ENCODE data around the gene FOXRED2.

FOXRED2 gene

DNA sequence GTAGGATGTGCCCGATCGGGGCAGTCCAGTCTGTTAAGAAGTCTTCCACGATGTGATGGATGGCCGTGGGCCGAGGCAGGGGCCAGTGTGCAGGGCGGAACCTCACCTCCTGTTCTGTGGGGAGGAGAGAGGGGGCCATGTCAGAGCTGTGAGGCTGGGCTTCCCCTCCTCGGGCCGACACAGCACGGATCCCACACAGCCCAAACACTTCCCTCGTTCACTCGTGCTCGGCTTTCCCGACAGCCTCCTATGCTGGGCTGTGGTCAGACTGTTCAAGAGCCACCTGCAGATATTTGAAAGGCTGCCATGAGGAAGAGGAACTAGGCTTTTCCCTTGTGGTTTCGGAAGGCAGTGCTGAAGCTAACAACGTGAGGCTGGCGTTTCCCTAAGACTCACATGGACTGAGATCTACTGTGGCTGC lies 13.1 kb downstream of the FOXRED2 start:
- no peaks in the 10 kb centered on the region for H3K36me3 Mint-ChIP-seq
- H3K4me3 Mint-ChIP-seq, result no peak overlapping the region
- H3K4me1 Mint-ChIP-seq, result no peaks in the 10 kb centered on the region
- DNase-seq (ENCODE audit: low spot score in 2 of 2) (no peak), ATAC-seq (no peak)
- no peak overlapping the region for H3K27ac Mint-ChIP-seq
- no peaks in the 10 kb centered on the region for H3K9me3 Mint-ChIP-seq

DNA sequence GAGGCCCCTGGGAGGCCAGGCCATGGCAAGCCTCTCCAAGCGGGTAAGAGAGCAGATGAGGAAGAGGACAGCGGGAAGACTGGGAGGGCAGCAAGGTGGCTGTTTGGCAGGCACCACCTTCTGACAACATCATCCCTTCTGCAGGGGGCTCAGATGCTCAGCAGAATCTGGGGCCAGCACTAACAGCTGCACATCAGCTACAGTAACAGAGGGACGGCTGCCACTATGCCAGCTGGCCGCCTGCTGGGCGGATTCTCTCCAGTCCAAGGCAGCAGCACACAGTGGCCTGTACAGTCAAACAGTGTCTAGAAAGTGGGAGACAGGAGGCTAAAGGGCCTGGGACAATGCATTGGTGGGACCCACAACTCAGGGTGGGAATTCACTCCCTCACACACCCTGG lies 14.7 kb downstream of the FOXRED2 start:
- no peaks in the 10 kb centered on the region for H3K4me1 Mint-ChIP-seq
- DNase-seq (ENCODE audit: low spot score in 2 of 2), result no peak
- ATAC-seq, result no peak
- no peaks in the 10 kb centered on the region for H3K36me3 Mint-ChIP-seq
- peak overlapping the region; percentile 78 for H3K27ac Mint-ChIP-seq
- no peaks in the 10 kb centered on the region for H3K9me3 Mint-ChIP-seq
- H3K4me3 Mint-ChIP-seq, result no peak overlapping the region

DNA sequence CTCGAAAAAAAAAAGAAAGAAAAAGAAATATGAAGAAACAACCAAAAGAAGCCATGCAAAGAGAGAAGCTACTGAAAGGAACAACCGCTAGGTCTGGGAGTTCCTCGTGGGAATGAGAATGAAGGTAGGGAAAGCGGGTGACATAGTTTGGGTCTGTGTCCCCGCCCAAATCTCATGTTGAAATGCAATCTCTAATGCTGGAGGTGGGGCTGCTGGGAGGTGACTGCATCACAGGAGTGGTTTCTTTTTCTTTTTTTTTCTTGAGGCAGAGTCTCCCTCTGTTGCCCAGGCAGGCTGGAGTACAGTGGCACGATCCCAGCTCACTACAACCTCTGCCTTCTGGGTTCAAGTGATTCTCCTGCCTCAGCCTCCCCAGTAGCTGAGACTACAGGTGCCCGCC lies 15.7 kb downstream of the FOXRED2 start:
- H3K9me3 Mint-ChIP-seq, result no peaks in the 10 kb centered on the region
- no peak for DNase-seq (ENCODE audit: low spot score in 2 of 2)
- H3K36me3 Mint-ChIP-seq, result no peaks in the 10 kb centered on the region
- H3K4me1 Mint-ChIP-seq, result no peaks in the 10 kb centered on the region
- no peak for ATAC-seq
- H3K27ac Mint-ChIP-seq, result no peak overlapping the region
- H3K4me3 Mint-ChIP-seq, result no peak overlapping the region

DNA sequence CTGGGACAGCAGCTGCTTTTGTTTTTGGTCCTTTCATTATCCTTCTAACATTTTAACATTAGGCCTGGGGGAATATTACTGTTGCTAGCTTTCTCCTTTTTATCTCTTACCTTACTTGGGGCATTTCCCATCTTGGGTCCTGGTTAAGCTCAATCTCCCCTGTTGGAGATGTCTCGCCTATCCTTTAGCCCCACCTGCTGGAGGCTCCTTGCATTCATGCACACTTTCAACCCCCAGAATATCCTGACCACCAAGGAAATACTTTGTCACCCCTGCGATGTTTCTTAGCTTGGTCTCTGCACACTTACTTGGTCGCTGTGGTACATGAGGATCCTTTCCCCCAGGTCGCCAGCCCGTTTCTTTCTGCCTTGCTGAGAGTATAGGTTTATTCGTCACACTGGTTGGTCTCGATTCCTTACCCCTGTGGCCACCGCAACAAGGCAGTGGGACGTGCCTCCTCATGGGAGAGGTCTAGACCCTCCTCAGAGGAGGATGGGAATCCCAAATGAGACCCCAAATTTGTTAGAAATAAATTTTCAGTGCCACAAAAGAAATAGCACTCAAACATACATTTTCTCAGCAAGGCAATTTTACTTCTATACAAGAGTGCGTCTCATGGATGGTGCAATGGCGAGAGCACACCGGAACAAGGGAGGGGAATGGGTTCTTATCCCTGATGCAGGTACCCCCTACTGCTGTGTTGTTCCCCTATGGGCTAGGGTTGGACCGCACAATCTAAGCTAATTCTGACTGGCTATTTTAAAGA lies 20.0 kb downstream of the FOXRED2 start:
- no peak overlapping the region for H3K27ac Mint-ChIP-seq
- no peaks in the 10 kb centered on the region for H3K9me3 Mint-ChIP-seq
- peaks cover 4% of the 10 kb centered on the region for H3K36me3 Mint-ChIP-seq
- ATAC-seq, result no peak
- no peak overlapping the region for H3K4me3 Mint-ChIP-seq
- DNase-seq (ENCODE audit: low spot score in 2 of 2), result peak; percentile 25 to 72
- peaks cover 6% of the 10 kb centered on the region for H3K4me1 Mint-ChIP-seq

DNA sequence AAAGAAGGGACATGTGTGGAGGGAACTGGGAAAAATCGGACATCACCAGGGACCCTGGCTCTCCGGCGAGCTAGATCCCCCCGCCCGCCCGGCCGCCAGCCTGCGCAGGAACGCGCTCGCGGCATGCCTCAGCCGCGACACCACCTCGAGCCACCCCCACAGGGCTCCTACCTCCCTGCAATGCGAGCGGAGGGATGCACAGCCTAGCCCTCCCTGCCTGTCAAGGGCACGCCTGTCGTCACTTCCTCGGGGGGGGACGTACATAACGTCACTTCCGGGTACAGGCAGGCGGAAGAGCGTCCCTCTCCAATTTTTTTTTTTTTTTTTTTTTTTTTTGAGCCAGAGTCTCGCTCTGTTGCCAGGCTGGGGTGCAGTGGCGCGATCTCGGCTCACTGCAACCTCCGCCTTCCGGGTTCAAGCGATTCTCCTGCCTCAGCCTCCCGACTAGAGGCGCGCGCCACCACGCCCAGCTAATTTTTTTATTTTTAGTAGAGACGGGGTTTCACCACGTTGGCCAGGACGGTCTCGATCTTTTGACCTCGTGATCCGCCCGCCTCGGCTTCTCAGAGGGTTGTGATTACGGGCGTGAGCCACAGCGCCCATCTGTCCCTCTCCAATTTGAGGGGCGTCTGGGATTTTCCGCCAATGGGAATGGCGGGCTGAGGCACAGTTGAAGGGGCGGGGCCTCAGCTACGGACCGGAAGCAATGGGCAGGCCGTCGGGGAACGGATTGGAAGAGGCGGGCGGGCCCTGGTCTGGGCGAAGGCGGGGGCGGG lies 25.3 kb downstream of the FOXRED2 start, which contains the start of gene TXN2:
Gene TXN2 (minus strand): TSS at position 248 of the 776 bp plus-strand sequence. CDS start 803 bp downstream, outside the sequence.
- Mint-ChIP-seq H3K27ac (peak within 1 kb of the TSS; percentile 98), H3K36me3 (peaks cover 53% of the 10 kb centered on the region), H3K4me3 (peak within 1 kb of the TSS; percentile 79), H3K9me3 (no peaks in the 10 kb centered on the region), H3K4me1 (peaks cover 18% of the 10 kb centered on the region)
- peak; percentile 85 to 97 for DNase-seq (ENCODE audit: low spot score in 2 of 2)
- ATAC-seq, result peak; percentile 97

DNA sequence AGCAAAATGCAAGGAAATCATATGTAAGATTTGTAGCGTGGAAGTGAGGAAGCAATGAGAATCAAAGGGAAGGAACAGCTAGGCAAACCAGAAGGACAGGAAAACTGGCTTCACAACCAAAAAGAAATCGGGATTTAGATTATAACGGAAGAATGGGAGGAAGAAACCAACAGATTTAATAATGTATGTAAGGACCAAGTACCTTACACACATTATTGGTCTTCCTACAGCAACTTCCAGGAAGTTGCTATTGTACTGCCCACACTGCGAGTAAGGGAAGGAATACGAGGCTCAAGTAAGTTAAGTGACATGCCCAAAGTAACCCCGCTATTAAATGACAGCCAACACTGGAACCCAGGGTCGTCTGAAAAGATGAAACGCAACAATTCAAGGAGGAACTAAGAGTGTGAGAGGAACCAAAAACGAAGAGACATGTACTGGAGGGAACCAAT lies 25.9 kb downstream of the FOXRED2 start:
- Mint-ChIP-seq H3K4me1 (peaks cover 19% of the 10 kb centered on the region), H3K9me3 (no peaks in the 10 kb centered on the region), H3K27ac (peak overlapping the region; percentile 98), H3K36me3 (peaks cover 59% of the 10 kb centered on the region), H3K4me3 (peak overlapping the region; percentile 79)
- DNase-seq (ENCODE audit: low spot score in 2 of 2) (no peak), ATAC-seq (no peak)

DNA sequence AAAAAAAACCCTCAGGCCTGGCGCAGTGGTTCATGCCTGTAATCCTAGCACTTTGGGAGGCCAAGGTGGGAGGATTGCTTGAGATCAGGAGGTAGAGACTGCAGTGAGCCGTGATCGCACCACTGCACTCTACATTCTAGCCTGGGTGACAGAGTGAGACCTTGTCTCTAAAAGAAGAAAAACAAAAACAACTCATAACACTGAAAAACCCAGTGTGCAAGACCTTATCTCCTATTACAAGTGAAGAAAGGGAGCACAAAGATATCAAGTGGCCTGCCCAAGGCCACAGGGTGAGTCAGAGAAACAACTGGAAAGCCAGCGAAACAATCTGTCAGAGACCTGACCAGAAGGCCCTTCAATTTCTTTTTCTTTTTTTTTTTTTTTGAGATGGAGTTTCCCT lies 27.9 kb downstream of the FOXRED2 start:
- ATAC-seq (no peak), DNase-seq (ENCODE audit: low spot score in 2 of 2) (no peak)
- peaks cover 78% of the 10 kb centered on the region for H3K36me3 Mint-ChIP-seq
- H3K9me3 Mint-ChIP-seq, result no peaks in the 10 kb centered on the region
- no peak overlapping the region for H3K27ac Mint-ChIP-seq
- peaks cover 23% of the 10 kb centered on the region for H3K4me1 Mint-ChIP-seq
- H3K4me3 Mint-ChIP-seq, result no peak overlapping the region

DNA sequence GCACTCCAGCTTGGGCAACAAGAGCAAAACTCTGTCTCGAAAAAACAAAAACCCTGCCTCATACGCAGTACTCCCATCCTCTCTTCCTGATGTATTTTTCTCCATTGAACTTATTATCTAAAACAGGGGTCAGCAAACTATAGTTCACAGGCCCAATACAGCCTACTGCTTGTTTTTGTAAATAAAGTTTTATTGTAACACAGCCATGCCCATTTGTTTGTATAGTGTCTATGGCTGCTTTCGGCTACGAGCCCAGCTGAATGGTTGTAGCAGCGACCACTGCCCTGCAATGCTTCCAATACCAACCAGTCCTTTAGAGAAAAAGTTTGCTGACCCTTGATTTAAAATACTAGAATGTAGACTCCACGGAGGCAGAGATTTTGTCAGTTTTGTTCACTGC lies 31.5 kb downstream of the FOXRED2 start:
- no peak for DNase-seq (ENCODE audit: low spot score in 2 of 2)
- Mint-ChIP-seq H3K4me3 (no peak overlapping the region), H3K36me3 (peaks cover 91% of the 10 kb centered on the region), H3K9me3 (no peaks in the 10 kb centered on the region), H3K4me1 (peaks cover 11% of the 10 kb centered on the region), H3K27ac (peak overlapping the region; percentile 80)
- no peak for ATAC-seq

DNA sequence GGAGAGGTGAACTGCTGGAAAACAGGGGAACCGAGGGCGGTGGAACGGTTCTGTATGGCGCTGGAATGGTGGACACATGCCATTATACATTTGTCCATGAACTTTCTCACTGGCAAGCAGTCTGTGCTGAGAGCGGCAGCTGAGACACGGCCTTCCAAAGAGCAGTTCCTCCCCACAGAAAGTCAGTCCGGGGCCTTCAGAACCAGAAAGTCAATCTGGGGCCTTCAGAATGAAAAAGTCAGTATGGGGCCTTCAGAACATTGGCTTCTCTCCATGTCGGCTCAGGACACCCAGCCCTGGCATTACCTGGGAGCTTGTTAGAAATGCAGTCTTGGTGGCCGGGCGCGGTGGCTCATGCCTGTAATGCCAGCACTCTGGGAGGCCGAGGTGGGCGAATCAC lies 34.2 kb downstream of the FOXRED2 start:
- DNase-seq (ENCODE audit: low spot score in 2 of 2) (no peak), ATAC-seq (no peak)
- Mint-ChIP-seq H3K4me3 (no peak overlapping the region), H3K27ac (peak overlapping the region; percentile 43), H3K9me3 (no peaks in the 10 kb centered on the region), H3K36me3 (peaks cover 79% of the 10 kb centered on the region), H3K4me1 (peaks cover 19% of the 10 kb centered on the region)

DNA sequence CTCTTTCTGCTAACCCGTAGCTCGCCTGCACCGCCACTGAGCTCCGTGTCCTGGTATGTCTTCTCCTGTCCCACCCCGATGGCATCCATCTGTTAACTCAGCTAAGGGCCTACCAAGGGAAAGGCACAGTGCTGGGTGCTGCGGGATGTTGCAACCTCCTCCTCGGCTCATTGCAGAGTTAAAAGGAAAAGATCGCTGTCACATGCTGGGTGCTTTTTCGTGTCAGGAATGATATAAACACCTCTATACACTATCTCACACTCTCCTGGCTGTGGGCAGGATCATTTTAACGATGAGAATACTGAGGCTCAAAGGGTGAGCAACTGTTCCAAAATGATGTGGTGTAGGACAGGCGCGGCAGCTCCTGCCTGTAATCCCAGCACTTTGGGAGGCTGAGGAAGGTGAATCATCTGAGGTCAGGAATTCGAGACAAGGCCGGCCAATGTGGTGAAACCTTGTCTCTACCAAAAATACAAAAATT lies 35.5 kb downstream of the FOXRED2 start:
- H3K9me3 Mint-ChIP-seq, result no peaks in the 10 kb centered on the region
- no peak for DNase-seq (ENCODE audit: low spot score in 2 of 2)
- no peak for ATAC-seq
- peaks cover 31% of the 10 kb centered on the region for H3K4me1 Mint-ChIP-seq
- H3K4me3 Mint-ChIP-seq, result no peak overlapping the region
- peak overlapping the region; percentile 43 for H3K27ac Mint-ChIP-seq
- peaks cover 75% of the 10 kb centered on the region for H3K36me3 Mint-ChIP-seq

DNA sequence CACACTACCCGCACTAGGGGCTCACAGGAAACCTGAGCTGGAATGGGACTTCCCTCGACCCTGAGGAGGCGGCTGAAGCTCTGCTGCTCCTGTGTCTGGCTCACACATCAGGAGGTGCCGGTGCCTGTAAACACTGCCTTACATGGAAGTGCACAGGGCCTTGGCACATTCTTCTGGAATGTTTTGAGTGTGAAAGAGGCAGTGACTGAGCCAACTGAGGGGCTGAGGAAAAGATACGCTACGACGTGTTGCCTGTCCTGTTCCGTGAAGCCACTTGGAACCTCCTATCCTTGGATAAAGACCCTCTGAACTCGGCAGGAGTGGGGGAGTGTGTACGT lies 35.9 kb downstream of the FOXRED2 start:
- peaks cover 71% of the 10 kb centered on the region for H3K36me3 Mint-ChIP-seq
- no peak overlapping the region for H3K27ac Mint-ChIP-seq
- ATAC-seq (no peak), DNase-seq (ENCODE audit: low spot score in 2 of 2) (no peak)
- no peaks in the 10 kb centered on the region for H3K9me3 Mint-ChIP-seq
- no peak overlapping the region for H3K4me3 Mint-ChIP-seq
- H3K4me1 Mint-ChIP-seq, result peaks cover 30% of the 10 kb centered on the region

DNA sequence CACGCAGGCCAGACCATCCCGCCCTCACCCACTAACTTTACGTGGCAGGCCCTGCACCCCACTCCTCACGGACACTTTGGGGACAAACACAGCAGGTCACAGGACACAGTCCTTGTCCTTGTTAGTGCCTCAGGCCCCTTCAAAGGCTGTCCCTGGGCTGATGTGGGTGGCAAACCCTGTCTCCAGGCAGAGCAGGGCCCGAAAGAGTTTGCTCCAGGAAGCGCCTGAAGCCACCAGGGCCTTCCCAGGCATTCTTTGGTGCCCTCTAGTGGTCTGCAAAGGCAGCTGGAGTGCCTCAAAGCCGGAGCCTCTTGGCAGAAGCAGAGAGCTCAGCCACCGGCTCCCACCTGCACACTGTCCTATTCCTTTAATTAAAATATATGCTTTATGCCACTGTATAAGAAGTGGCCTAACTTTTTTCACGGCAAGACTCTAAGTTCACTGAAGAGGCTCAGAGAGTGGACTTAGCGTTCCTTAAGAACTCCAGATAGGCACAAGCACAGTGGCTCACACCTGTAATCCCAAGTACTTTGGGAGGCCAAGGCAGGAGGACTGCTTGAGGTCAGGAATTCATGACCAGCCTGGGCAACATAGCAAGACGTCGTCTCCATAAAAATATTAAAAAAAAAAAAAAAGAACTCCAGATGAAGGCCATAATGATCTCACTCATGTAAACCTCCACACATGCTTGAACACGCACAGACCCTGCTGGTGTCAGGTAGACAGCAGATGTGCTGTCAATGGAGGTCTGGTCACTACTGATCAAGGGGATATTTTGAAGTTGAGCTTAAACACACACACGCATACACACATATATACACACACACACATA lies 36.5 kb downstream of the FOXRED2 start:
- H3K36me3 Mint-ChIP-seq, result peaks cover 65% of the 10 kb centered on the region
- DNase-seq (ENCODE audit: low spot score in 2 of 2) (peak; percentile 67 to 87), ATAC-seq (peak; percentile 93)
- H3K9me3 Mint-ChIP-seq, result no peaks in the 10 kb centered on the region
- H3K4me1 Mint-ChIP-seq, result peaks cover 25% of the 10 kb centered on the region
- H3K4me3 Mint-ChIP-seq, result no peak overlapping the region
- no peak overlapping the region for H3K27ac Mint-ChIP-seq

DNA sequence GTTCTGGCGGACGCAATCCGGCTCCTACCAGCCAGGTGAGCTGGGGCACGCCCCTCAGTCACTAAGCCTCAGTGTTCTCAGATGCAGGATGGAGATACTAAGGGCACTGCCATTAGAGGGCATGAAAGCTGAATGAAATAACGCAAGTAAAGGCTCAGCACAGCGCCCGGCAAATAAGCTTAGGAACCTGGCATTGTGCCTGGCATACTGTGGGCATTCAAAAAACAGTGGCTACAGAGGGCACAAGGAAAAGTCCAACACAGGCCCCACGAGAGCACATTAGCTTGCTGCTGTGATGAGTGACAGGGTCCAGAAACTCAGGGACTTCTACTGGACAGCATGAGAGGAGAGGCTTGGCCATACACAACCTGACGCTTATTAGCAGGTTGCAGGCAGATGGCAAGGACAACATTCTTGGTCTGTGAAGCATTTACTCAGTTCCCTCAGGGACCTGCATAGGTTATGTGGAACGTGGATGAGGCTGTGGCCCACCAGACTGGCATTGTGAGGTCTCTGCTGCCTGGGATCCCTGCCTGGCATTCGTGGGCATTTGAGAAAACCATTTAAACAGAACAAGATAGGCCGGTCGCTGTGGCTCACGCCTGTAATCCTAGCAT lies 37.6 kb downstream of the FOXRED2 start:
- no peak for DNase-seq (ENCODE audit: low spot score in 2 of 2)
- H3K9me3 Mint-ChIP-seq, result no peaks in the 10 kb centered on the region
- no peak overlapping the region for H3K27ac Mint-ChIP-seq
- no peak for ATAC-seq
- H3K4me1 Mint-ChIP-seq, result peaks cover 25% of the 10 kb centered on the region
- H3K36me3 Mint-ChIP-seq, result peaks cover 53% of the 10 kb centered on the region
- no peak overlapping the region for H3K4me3 Mint-ChIP-seq

DNA sequence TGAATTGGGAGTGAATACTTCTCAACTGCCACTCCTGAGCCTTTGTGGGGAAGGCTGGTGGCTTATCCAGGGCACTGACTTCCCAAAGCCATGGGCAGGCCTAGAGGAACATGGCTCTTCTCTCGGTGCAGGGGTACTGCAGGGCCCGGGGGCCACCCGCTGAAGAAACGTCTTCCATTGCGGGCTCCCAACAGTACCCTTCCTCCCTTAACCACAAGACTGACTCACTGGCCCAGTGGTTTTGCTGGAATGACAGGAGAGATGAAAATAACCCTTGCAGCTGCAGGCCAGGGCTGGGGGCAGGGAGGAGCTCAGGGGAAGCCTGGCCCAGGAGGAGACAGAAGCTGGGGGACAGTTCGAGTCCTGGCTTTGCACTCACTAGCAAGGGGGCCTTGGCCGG lies 38.9 kb downstream of the FOXRED2 start:
- DNase-seq (ENCODE audit: low spot score in 2 of 2) (no peak), ATAC-seq (peak; percentile 33)
- Mint-ChIP-seq H3K4me3 (no peak overlapping the region), H3K27ac (peak overlapping the region; percentile 86), H3K4me1 (peaks cover 25% of the 10 kb centered on the region), H3K9me3 (no peaks in the 10 kb centered on the region), H3K36me3 (peaks cover 44% of the 10 kb centered on the region)
